GM15510 (cell line): ENCODE results near the gene SUSD4.

ENCODE experiments used
- POLR2A ChIP-seq: IDR thresholded peaks from 3 replicates; pipeline ENCODE4 v1.6.1; 2011; ENCODE audit warnings: borderline replicate concordance; ENCODE audit not compliant: insufficient read length; ENCODE audit errors: extremely low read depth

Gene SUSD4

DNA sequence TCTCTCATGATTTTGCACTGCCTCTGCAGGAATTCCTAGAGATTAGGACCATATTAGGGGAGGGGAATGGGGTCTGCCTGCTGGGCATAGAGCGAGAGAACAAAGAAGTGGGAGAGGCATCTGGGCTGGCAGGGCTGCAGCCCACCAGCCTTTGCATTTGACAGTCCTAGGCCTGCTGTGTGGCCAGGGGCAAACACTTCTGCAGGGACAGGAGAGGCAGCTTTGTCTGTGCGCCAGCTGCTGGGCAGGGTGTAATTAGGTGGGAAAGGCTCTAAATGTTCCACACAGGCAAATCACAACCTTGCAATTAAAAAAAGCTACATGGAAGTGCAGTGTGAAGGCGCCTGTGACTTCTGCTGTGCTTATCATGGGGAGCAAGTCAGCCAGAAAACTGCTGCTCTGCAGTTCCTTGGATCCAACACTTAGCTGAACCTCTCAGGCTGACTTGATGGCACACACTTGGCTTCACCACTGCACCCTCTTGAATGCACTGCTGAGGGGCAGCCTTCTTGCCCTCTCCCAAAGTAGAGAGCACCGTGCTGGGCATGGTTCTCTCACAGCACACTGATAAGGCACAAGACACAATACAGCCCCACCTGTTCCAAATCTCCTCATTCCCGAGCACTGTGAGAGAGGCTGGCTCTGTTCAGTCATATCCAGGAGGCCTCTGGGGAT is 147.3 kb downstream of the SUSD4 start:
- no peak for TF ChIP-seq POLR2A

DNA sequence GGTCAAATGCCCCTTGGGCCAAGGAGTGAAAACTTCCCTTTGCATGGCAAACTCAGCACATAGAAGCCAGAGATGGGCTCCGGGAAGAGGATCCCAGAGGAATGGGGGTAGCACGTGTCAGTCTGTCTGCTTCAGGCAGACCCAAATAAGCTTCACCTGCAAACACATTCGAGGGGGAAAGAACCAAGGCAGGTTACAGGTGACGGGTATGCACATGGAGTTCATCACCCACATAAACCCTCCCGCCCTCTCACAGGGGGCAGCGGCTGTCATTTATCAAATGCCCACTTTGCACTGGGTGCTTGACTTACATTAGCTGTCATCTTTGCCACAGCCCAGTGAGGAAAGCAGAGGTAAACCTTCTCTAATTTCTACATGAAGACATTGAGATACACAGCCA is 147.9 kb downstream of the SUSD4 start:
- no peak for TF ChIP-seq POLR2A

DNA sequence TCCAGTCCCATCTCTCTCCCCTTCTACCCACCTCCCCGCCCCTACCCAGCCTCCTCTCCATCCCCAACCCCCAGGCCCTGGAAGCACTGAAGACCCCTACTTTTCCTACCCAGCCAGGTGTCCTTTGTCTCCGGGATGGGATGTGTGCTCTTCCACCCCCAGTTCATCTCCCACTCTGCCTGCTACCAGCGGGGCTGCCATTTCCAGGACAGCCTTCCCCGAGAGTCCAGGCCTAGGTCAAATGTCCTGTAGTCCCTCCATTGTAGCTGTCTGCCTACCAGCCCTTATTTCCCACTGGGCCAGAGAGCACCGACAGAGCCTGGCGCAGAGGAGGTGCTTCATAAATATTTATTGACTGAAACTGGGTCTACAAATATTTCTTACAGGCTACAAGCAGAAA is 148.9 kb downstream of the SUSD4 start:
- no peak for TF ChIP-seq POLR2A

DNA sequence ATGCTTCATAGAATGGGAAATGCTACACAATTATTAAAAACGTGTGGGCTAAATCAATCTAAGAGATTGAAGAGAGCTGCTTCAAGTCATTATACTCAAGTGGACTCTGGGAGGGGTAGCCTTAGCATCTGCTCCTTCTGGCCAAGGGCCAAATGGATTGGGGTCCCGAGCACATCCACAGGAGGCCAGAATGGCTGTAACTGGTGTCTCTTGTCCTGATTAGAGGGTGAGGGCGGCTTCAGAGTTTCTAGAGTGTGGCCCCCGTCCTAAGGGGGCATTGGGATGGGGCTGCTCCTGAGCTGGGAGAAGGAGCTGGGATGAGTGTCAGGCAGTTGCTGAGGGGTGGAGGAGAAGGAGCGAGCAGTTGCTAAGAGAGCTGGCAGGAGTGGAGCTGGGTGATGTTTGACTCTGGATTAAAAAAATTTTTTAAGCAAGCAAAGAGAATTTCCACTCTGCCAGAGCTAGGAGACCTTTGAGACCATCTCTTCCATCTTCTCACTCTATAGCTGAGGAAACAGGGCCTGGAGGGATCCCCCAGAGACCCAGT is 149.6 kb downstream of the SUSD4 start:
- no peak for TF ChIP-seq POLR2A

DNA sequence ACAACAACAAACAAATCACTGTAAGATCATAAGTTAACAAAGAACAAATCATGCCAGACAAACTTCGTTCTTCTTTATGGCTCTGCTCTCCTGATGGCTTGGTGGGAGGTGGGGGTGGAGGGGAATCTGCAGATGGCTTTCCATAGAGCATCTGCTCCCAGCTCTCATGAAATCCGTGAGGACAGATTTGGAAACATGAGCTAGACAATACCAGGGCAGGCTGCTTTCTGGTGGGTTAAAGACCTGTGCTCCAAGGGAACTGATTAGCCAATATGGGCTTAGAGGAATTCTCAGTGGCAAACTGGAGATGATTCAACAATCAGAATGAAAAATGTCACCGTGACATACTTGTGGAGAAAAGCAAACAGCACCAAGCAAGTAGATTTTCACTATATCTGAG is 151.5 kb downstream of the SUSD4 start:
- no peak for TF ChIP-seq POLR2A

DNA sequence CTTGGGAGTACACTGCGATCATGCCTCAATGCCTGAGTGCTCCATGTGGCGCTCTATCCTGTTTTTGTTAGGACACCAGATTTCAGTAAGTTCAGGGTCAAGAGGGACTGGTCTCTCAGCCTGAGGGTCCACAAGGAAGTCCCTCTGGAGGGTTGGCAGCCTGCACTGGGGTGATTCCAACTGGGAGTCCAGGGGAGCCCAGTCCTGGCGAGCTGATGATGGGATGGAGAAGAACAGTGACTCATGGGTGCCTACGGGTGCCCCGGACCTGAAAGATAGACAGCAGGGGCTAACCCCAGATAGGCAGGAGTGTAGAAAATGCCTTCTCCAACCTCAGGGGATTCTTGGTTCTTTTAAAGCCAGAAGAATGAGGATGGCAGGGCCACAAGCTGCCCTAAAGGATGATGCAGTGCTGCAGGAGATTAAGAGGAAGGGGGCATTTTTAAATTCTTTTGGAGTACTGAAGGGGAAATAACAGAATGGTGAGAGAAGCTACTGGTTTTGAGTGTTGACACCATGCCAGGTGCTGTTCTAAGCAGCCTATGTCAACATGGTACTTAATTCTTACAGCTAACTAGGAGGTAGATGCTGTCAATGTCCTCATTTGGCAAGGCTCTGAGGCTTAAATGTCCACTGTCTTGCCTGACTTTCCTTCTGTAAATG is 152.5 kb downstream of the SUSD4 start:
- TF ChIP-seq POLR2A = no peak

DNA sequence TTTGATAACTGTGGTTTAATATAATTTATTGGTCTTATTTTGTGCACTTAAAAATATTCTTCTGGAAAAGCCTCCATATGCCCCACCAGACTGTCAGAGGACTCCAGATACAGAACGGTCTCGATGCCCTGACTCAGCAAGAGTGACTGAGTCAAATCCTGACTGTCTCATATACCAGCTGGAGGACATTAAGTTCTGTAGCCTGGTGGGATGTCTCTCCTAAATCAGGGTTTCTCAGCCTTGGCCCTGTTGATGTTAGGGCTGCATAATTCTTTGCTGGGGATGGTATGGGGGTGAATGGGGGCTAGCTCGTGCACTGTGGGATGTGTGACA is 153.2 kb downstream of the SUSD4 start:
- TF ChIP-seq POLR2A = no peak

DNA sequence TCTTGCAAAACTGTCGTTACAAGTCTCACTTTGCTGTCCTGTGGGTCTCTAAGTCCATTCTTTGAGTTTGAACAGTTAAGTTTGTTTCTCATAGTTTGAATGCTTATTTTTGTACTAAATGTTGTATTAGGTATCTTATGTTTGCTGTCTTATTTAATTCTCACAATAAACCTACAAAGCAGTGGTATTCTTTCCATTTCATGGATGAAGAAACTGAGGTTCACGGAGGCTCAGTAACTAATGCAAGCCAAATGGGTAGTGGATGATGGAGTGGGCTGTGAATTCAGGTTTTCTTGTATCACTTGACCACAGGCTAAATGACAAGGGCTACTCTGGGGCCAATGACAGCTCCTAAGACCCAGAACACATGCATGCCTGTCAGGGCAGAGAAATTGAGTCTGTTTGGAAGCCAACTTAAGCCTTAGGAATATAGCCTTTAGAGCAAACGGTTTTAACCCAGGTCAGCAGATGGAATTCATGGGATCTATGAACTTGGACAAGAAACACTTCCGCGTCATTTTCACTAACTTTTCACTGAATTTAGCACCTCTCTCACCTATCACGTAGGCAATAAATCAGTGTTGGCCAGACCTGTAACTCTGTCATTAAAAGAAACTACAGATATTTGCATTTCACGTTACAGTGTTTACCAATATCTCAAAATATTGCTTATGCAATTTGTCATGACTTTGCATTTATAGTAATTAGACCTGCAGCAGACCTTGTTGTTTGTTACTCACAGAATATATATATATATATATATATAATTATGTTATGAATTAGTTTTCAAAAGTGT is 153.8 kb downstream of the SUSD4 start:
- no peak for TF ChIP-seq POLR2A

DNA sequence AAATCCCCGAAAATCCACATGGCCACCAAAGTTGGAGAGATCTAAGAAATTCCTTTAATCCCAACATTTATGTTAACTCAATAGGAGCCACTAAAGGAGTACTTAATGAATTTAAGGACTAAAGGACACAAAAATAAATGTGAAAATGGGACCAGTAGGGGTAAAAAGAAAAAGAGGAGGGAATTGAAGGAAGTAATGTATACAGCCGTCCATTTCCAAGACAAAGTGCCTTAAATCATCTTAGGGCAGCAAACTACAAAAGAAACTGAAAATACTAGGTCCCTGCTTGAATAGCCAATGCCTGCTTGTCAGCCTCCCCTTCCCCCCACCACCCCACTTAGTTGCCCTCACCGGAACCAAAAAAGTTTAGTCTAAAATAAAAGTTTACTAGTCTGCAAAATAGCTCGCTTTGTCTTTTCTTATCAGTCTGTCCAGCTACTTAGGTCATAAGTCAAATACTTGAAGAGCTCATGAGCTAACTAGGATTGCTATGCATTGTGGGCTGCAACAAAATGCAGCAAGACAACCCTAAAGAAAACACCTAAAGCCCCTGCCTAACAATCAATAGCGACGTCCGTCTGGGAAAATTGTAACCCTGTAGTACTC is 154.6 kb downstream of the SUSD4 start:
- TF ChIP-seq POLR2A = no peak

DNA sequence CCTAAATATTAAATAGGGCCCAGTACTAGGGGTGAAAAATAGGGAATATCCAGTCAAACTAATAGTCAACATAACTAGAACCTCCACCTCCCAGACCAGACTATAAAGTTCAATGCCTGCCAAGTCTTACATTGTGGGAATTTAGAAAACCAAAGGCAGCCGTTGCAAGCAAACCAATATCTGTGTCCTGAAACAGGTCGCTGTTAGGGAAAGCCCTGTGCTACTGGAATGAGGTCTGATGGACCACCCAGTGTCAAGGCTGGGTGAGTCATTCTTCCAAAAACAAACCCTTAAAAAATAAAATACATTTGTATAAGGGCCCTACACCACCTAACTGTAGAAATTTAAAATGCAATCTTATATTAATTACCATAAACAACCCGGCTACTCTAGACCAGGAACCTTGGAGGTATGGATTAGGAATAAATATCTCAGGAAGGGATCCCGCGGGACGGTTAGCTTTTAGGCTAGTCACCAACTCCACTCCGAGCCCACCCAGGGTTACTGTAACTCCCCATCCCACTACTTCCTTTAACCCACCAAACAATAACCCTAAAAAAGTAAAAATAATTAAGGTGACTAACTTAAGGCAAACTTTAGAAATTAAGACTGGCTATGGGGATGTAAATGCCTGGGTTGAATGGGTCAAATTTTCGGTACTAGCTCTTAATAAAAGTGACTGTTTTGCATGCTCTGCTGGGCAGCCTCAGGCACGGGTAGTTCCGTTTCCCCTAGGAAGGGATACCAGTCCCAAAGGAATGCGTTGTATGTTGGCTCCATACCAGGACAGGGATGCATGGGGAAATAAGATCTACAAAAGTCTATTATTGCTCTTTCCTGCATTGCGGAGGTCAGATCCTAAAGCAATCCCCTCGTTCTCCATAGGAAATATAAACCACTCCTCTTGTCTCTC is 155.6 kb downstream of the SUSD4 start:
- no peak for TF ChIP-seq POLR2A

DNA sequence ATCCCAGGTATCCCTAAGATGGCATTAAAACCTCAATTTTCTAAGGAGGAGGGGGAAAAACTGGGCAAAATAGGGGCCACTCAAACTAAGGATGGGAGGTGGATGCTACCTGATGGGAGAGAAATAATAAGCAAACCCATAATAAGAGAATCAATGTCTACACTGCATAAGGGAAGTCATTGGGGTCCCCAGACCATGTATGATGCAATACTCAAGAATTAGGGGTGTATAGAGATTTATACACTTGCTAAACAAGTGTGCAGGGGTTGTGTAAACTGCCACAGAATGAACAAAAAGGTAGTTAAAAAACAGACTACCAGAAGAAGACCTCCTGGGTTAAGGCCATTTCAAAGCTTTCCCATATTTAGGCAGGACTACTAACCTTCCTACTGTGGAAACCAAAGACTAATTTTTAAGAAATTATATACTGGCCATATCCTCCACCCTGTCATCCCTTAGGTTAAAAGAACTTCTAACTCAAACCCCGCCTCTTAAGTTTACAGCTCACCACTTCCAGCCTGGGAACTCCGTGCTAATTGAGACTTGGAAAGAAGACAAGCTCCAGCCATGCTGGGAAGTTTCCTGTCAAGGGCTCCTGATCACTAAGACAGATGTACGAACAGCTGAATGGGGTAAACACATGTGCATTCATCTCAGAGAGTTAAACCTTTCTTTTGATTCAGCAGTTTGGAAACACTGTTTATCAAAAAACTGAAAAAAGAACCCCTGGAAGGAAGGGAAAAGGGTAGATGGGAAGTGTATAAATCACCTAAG is 156.5 kb downstream of the SUSD4 start:
- TF ChIP-seq POLR2A = no peak

DNA sequence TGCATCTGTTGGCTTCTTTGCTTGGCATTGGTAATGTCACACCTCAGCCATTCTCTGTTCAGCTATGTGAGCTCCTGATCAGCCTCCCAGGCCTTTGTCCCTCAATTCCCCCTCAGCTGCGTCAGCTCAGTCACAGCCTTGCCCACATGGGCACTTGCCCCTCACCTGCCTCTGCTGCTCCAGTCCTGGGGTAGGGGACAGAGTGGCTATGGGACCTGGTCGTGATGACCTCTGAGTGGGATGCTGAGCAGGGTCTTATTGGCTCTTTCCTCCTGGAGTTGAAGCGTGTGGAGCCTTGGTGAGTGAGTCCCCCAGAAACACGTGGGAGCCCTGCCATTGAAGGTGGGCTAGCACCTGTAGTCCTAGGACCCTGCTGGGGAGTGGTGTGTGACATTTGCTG is 159.6 kb downstream of the SUSD4 start:
- no peak for TF ChIP-seq POLR2A

DNA sequence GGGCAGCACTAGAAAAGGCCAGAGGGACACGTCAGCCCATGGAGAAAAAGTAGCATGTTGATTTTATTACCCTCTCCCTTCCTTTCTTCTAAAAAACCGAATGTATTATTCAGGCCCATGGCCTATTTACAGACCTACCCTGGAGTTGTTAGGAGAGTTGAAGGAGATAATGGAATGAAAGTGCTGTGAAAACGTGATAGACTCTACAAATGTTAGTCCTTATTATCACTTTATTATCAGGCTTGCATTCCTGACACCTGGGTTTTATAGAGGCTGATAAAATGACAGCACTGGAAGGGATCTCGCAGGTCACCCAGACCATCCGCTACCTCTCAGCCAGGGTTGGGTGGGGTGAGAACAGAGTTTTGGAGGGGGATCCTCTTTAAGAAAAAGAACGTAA is 160.3 kb downstream of the SUSD4 start:
- TF ChIP-seq POLR2A = no peak
